Spleen (tissue), 7 donors: ENCODE data around the gene PDE6G.

Experiments
- CTCF ChIP-seq, 11 experiments: fragments of 200-600 bp in 7 of 11; fragments of 450-650 bp in 4 of 11; sonication (generic) in 4 of 11; IDR thresholded peaks in 8 of 11; conservative IDR thresholded peaks in 3 of 11; 1 replicate in 7 of 11; 2 replicates in 4 of 11; pipeline versions ENCODE4 v1.4.0 to v1.8.0; 2016 to 2021; ENCODE audit warnings: antibody characterized with exemption in 11 of 11, inconsistent platforms in 4 of 11, mild to moderate bottlenecking in 1 of 11
- POLR2AphosphoS5 ChIP-seq, 3 donors: sonication (generic); formaldehyde crosslinking; IDR thresholded peaks; one replicate each; pipeline ENCODE4 v1.5.1; 2017; ENCODE audit warnings: antibody characterized with exemption in 3 of 3
- donor health status: DM: no; HTN: no; CAD: no; lungs with moderate emphysema.
- donor health status: DM: no; HTN: no; CAD: no.
- donor health status: DM: no; HTN: no; CAD: no.

GRCh38 chr17:81681672-81682071 lies 25.3 kb upstream of the PDE6G start:
- TF ChIP-seq CTCF (IDR thresholded peaks at IDR 0.05 in 8 of 11, conservative IDR thresholded peaks at IDR 0.05 in 3 of 11): no peak
- no peak for TF ChIP-seq POLR2AphosphoS5 (IDR thresholded peaks at IDR 0.05)
